Measurements from ENCODE around the gene STEAP2.
"Not testable (repeated sequence)": the region's sequence is repeated elsewhere in the genome, so short reads cannot be mapped to it uniquely, and the experiment has no call there.

Gene STEAP2

GRCh38 chr7:90211391-90212148, at the start of gene STEAP2:
STEAP2 (plus strand) TSS chr7:90211740; CDS start chr7:90225083, 13,343 bp downstream.
- DNase-seq, result peak; percentile 55 to 97 (median 86)
- intact Hi-C loops (cut with DNase I), result loop anchor here (10.0 kb wide), 1 partner anchor 57 kb away; the partner anchor contains the start of gene STEAP1

DNA sequence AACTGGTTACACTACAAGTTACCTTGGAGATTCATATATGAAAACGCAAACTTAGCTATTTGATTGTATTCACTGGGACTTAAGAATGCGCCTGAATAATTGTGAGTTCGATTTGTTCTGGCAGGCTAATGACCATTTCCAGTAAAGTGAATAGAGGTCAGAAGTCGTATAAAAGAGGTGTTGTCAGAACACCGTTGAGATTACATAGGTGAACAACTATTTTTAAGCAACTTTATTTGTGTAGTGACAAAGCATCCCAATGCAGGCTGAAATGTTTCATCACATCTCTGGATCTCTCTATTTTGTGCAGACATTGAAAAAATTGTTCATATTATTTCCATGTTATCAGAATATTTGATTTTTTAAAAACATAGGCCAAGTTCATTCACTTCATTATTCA, 48.0 kb upstream of the STEAP2 start:
- no peak for DNase-seq
- intact Hi-C loops (cut with DNase I), result no loop called here

DNA sequence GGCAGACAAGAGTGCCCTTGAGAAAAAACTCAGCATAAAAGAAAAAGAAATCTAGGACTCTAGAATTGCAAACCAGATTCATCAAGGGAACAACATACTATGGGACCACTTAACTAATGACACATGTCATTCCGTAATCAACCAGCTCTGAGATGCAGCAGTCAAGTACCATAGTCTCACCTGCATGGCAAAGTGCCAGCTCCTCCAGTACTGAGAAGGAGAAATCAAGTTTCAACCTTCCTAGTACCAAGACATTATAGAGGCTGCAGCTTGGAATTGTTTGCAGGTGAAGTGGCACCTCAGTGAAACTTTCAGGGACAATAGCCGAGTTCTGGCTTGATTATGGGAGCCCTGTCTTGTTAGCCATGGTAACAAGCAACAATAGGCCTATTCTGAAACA, 45.8 kb upstream of the STEAP2 start:
- intact Hi-C loops (cut with DNase I), result no loop called here
- no peak for DNase-seq

DNA sequence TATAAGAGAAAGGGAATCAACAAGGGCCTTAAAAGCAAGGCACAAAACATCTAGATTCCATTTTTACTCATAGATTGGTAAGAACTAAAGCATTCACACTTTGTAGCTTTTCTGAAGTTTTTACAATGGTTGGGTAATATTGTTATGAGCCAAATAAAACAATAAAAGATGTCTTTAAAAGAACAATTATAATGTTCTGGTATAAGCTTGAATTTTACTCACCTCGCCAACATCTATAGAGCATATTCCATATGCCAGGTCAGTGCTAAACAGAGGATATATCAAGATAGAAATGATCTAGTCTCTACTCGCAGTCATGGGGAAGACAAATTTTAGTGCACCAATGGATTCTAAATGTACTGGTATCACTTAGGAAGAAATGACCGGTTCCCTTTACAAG, 45.4 kb upstream of the STEAP2 start:
- no peak for DNase-seq
- intact Hi-C loops (cut with DNase I), result no loop called here

DNA sequence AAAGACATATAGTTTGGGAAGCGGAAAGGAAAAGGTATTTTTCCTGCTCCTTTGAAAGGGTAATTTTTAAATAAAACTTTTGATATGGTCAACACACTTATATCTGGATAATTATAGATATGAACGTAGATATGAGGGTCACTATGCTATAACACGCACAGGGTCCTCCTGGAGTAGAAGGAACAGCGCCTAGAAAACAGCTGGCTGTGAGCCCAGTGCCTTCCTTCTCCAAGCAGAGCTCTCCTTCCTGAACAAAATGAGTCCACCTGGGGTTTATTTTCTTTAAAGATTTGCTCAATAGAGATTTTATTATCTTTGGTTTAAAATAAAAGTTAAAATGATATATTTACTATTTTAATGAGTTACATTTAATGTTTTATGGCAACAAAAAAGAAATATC, 44.2 kb upstream of the STEAP2 start:
- intact Hi-C loops (cut with DNase I), result no loop called here
- no peak for DNase-seq

DNA sequence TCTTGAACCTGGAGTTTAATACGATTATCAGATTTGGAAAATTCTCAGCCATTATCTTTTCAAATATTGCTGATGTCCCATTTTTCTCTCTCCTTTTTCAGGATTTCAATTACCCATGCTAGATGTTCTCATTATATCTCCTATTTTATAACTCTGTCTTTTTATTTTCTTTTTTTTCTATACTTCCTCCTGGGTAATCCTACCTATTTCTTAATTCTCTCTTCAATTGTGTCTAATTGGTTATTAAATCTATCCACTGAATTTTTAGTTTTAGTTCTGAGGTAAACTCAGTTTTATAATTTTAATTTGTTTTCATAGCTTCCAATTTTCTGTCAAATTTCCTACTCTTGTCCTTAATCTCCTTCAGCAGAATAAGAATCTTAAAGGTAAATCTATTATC, 41.6 kb upstream of the STEAP2 start:
- DNase-seq, result no peak
- intact Hi-C loops (cut with DNase I), result no loop called here

DNA sequence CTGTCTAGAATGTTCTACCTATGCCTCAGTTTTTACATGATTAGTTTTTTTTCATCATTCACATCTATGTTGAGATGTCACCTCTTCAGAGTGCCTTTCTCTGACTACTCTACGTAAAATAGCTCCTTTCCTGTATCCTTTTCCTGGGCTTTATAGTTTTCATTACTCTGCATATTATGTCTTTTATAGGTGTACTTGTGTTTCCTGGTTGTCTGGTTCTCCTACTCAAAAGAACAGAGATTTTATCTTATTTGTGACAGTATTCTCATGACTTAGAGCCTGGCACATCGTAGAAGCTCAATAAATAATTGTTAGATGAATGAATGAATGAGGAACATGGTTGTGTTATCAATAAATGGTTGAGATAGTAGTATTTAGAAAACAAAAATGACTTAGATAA, 39.4 kb upstream of the STEAP2 start:
- intact Hi-C loops (cut with DNase I), result no loop called here
- no peak for DNase-seq

- DNase-seq, result no peak
- intact Hi-C loops (cut with DNase I), result no loop called here
These were observed 38.9 kb upstream of the STEAP2 start for GRCh38 chr7:90172624-90173023.

DNA sequence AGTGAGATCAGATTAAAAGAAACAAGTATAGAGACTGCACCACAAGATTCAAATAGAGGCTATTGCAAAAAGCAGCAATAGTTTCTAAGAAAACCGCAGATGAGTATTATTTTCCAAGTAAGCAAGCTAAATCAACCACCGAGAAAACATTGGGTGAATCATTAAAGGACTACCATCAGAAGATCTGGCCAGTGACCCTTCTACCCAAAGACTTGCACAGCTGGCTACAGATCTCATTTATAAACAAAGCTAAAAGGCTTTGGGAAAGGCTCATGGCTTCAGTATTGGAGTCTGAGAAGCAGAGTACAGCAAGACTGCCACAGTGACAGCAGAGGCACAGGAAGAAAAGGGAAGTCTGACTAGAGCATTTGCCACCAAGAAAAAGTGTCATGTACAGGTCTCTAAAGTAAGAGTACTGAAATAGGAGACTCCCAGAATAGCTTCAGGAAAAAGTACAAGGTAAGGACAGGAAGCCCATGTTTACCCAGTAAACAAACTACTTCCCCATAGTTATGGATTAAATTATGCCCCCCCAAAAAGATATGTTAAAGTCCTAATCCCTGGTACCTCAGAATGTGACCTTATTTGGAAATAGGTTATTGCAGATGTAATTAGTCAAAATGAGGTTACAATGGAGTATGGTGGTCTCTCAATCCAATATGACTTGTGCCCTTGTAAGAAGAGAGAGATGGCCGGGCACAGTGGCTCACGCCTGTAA, 38.3 kb upstream of the STEAP2 start:
- DNase-seq, result no peak
- intact Hi-C loops (cut with DNase I), result no loop called here

DNA sequence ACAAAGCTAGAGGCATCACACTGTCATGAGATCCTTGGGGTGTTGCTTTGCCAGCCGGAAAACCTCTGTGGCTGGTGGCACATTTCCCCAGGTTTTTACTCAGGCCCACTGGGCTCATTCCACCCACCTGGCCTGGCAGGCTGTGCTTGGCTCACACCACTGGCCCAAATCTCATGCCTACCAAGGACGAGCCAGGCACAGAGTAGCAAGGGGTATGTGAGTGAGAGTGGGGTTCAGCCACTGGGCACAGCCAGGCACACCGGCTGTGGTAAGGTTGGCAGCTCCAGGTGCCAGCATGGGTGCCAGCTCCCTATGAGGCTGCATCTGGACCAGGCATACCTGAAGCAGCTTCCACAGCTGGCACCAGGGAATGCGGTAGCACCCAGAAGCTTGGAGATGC, 35.9 kb upstream of the STEAP2 start:
- DNase-seq, result peak in 3 of 10 donors; percentile 53 to 66 (median 58)
- intact Hi-C loops (cut with DNase I), result no loop called here

GRCh38 chr7:90176195-90176594, 35.3 kb upstream of the STEAP2 start:
- intact Hi-C loops (cut with DNase I), result no loop called here
- DNase-seq, result no peak

DNA sequence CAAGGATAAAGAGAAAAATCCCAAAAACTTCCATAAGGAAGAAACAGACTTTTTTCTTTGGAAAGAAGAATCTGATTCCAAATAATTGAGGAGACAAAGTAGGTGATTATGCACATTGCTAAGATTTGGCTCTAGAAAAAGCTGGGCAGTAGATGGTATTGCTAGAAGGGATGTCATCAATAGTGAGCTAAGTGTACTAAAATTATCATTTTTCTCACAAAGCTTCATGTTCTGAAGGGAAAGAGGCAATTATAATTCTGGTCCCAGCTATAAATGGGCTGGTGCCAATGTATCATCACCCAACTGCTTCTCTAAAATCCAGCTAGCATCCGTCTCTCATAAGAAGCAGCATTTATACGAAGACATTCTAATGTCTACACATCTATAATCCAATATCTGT, 33.4 kb upstream of the STEAP2 start:
- DNase-seq, result no peak
- intact Hi-C loops (cut with DNase I), result no loop called here

GRCh38 chr7:90178679-90179278, 32.8 kb upstream of the STEAP2 start:
- peak in 1 of 10 donors; percentile 62 for DNase-seq

DNA sequence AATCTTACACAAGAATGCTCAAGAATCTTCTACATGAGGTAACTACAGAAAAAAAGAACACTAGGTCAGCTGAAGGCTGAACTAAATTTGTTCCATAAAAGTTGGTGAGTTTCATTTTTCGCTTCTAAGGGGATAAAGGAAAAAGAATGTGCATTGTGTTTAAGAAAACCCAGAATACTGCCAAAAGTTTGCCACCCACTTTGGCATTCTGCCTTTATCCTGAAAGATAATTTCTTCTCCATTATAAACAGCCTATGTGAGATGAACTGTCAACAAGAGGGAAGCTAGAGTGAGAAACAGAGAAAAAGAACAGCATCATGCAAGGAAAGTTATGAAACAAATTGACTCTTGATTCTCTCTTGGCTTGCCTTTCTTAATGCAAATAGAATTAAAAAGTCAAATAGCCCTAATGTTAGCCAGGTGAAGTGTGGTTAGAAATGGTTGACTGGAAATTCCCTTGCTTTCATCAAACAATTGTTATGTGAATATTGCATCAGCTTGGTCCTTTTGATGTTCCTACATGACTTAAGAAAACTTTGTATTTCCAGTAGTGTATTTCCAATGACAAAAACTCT, 31.4 kb upstream of the STEAP2 start:
- no peak for DNase-seq
- intact Hi-C loops (cut with DNase I), result no loop called here

More at GRCh38 chr7:90178679-90179278, 32.8 kb upstream of the STEAP2 start:
- intact Hi-C loops (cut with DNase I), result no loop called here

DNA sequence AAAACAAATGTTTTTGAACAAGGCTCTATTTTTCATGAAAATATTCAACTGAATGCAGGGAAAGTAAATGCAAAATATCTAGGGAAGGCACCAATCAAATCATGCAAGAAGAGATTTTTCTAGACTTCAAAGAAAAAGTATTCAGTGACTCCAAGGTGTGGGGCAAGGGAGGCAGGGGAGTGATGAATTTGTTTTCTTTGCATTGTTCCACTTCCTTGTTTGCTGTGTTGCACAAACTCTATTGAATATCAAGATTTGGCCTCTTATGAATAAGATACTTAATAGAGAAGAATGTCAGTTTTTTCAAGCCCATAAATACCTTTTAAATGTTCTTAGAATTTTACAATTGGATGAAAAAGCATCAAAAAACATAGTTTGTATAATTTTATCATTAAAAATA, 30.9 kb upstream of the STEAP2 start:
- intact Hi-C loops (cut with DNase I), result no loop called here
- no peak for DNase-seq

- intact Hi-C loops (cut with DNase I), result no loop called here
These were observed 30.1 kb upstream of the STEAP2 start for GRCh38 chr7:90181485-90181884.

GRCh38 chr7:90186290-90186689, 25.2 kb upstream of the STEAP2 start:
- DNase-seq; intact Hi-C loops (cut with DNase I): not testable (repeated sequence)

More at GRCh38 chr7:90181485-90181884, 30.1 kb upstream of the STEAP2 start:
- DNase-seq, result no peak

DNA sequence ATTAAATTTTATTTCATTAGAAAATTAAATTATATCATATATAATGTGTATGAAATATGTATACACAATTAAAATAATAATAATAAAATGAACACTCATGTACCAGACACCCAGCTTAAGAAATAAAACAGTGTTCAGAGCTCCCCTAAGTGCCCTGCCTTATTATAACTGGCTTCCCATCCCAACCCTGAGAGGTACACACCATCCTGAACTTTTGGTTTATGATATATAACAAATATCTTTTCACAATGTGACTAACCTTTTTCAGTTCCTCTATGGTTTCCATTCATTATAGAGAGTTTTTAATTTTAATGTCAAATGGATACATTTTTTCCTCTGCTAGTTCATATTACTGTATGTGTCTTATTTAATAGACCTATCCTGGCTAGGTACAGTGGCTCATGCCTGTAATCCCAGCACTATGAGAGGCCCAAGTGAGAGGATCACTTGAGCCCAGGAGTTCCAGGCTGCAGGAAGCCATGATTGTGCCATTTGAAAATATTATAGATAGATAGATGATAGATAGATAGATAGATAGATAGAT, 24.0 kb upstream of the STEAP2 start:
- intact Hi-C loops (cut with DNase I), result no loop called here
- no peak for DNase-seq

GRCh38 chr7:90188281-90188680, 23.3 kb upstream of the STEAP2 start:
- DNase-seq, result no peak
- intact Hi-C loops (cut with DNase I), result no loop called here

GRCh38 chr7:90190995-90191394, 20.5 kb upstream of the STEAP2 start:
- intact Hi-C loops (cut with DNase I), result no loop called here
- no peak for DNase-seq

GRCh38 chr7:90191648-90192047, 19.9 kb upstream of the STEAP2 start:
- intact Hi-C loops (cut with DNase I), result no loop called here
- no peak for DNase-seq
